Measurements from ENCODE around the gene BDP1.
"Not testable (repeated sequence)": the region's sequence is repeated elsewhere in the genome, so short reads cannot be mapped to it uniquely, and the experiment has no call there.

Gene BDP1

GRCh38 chr5:71569748-71570509, 114.5 kb downstream of the BDP1 start:
- no peak for DNase-seq (ENCODE audit: low spot score)

- not testable (repeated sequence) for DNase-seq (ENCODE audit: low spot score)
Measured at GRCh38 chr5:71571811-71572210, 116.4 kb downstream of the BDP1 start.

- DNase-seq (ENCODE audit: low spot score), result no peak
Measured at GRCh38 chr5:71573591-71573990, 118.1 kb downstream of the BDP1 start.

- not testable (repeated sequence) for DNase-seq (ENCODE audit: low spot score)
Measured at GRCh38 chr5:71575588-71575987, 120.1 kb downstream of the BDP1 start.

GRCh38 chr5:71576241-71576640, 120.8 kb downstream of the BDP1 start:
- no peak for DNase-seq (ENCODE audit: low spot score)

GRCh38 chr5:71577839-71578238, 122.4 kb downstream of the BDP1 start:
- DNase-seq (ENCODE audit: low spot score), result not testable (repeated sequence)

- no peak for DNase-seq (ENCODE audit: low spot score)
Measured at GRCh38 chr5:71582945-71583584, 127.6 kb downstream of the BDP1 start.

GRCh38 chr5:71586052-71586940, 130.8 kb downstream of the BDP1 start:
- DNase-seq (ENCODE audit: low spot score), result peak; percentile 35

- DNase-seq (ENCODE audit: low spot score), result peak; percentile 93
Measured at GRCh38 chr5:71586941-71587765, 131.7 kb downstream of the BDP1 start, which contains the start of gene MCCC2. MCCC2 (plus strand) TSS chr5:71587340; CDS start chr5:71587426, 86 bp downstream.

- no peak for DNase-seq (ENCODE audit: low spot score)
Measured at GRCh38 chr5:71587766-71588532, 132.5 kb downstream of the BDP1 start.

GRCh38 chr5:71588533-71588885, 133.1 kb downstream of the BDP1 start:
- DNase-seq (ENCODE audit: low spot score), result no peak

- no peak for DNase-seq (ENCODE audit: low spot score)
Measured at GRCh38 chr5:71589903-71590302, 134.5 kb downstream of the BDP1 start.

GRCh38 chr5:71591100-71591499, 135.6 kb downstream of the BDP1 start:
- DNase-seq (ENCODE audit: low spot score), result no peak

GRCh38 chr5:71596169-71596568, 140.7 kb downstream of the BDP1 start:
- DNase-seq (ENCODE audit: low spot score), result no peak

GRCh38 chr5:71597001-71597400, 141.6 kb downstream of the BDP1 start:
- no peak for DNase-seq (ENCODE audit: low spot score)

GRCh38 chr5:71600783-71601182, 145.3 kb downstream of the BDP1 start:
- no peak for DNase-seq (ENCODE audit: low spot score)

GRCh38 chr5:71601222-71602026, 146.0 kb downstream of the BDP1 start:
- DNase-seq (ENCODE audit: low spot score), result peak; percentile 37

GRCh38 chr5:71609916-71610315, 154.5 kb downstream of the BDP1 start:
- not testable (repeated sequence) for DNase-seq (ENCODE audit: low spot score)

GRCh38 chr5:71615809-71616208, 160.4 kb downstream of the BDP1 start:
- DNase-seq (ENCODE audit: low spot score), result no peak
